GM20000 (cell line): ENCODE measurements around the gene PPP1R26.
"Not testable (repeated sequence)": the region's sequence is repeated elsewhere in the genome, so short reads cannot be mapped to it uniquely, and the experiment has no call there.

Experiments used
- DNase-seq: peaks from one replicate; pipeline ENCODE4 v3.0.0; 2012; ENCODE audit warnings: low spot score
- CTCF ChIP-seq: IDR thresholded peaks from 2 replicates; pipeline ENCODE4 v1.5.1; 2012; ENCODE audit warnings: mild to moderate bottlenecking, control low read depth; ENCODE audit errors: extremely low read depth, missing control alignments

PPP1R26 gene

GRCh38 chr9:135512241-135512603, 32.6 kb downstream of the PPP1R26 start:
- TF ChIP-seq CTCF: no peak
- no peak for DNase-seq

GRCh38 chr9:135512904-135513303, 33.3 kb downstream of the PPP1R26 start:
- no peak for DNase-seq
- no peak for TF ChIP-seq CTCF

- no peak for DNase-seq
- TF ChIP-seq CTCF: no peak
Measured at GRCh38 chr9:135513351-135513846, 33.8 kb downstream of the PPP1R26 start.

- DNase-seq: not testable (repeated sequence)
Measured at GRCh38 chr9:135513906-135514305, 34.3 kb downstream of the PPP1R26 start.

- TF ChIP-seq CTCF: no peak
- DNase-seq: no peak
Measured at GRCh38 chr9:135514342-135515082, 34.9 kb downstream of the PPP1R26 start.

- no peak for DNase-seq
- no peak for TF ChIP-seq CTCF
Measured at GRCh38 chr9:135515083-135515951, 35.7 kb downstream of the PPP1R26 start.

GRCh38 chr9:135516132-135516860, 36.7 kb downstream of the PPP1R26 start:
- no peak for TF ChIP-seq CTCF
- no peak for DNase-seq
